WI38 (cell line): ENCODE data around the gene ANKLE1.

Experiments used
- H3K4me3 ChIP-seq: 2 replicates; pipeline ENCODE4 v1.5.1; 2011; ENCODE audit warnings: low read depth, mild to moderate bottlenecking, control low read depth, low read length
- TF ChIP-seq, protein P1 (sequence below): IDR thresholded peaks from 2 replicates; pipeline ENCODE4 v1.5.1; 2012; ENCODE audit warnings: low read depth, mild to moderate bottlenecking, control low read depth, low read length

ANKLE1 gene

DNA sequence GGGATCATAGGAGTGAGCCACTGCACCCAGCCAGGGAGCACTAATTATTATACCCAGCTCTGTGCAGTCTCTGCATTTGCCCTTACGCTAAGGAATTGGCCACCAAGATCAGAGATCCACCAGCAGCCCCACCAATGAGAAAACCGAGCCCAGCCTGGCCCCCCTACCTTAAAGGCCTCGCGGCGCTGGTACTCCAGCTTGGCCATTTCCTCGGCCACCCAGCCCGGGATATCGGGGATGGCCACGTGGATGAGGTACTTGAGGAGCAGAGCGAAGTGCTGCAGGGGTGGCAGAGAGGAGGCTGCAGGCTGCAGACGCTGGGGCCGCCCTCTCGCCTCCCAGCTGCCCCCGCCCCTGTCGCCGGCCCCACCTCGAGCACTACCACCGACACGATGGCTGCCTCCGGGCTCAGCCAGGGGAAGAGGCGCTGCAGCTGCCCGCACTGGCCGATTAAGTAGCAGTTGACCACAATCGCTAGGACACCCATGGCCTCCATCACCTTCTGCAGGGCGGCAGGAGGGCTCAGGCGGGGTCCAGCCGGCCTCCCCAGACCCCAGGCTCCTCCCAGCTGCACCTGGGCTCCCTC is 45.5 kb downstream of the ANKLE1 start:
- TF ChIP-seq, protein P1, sequence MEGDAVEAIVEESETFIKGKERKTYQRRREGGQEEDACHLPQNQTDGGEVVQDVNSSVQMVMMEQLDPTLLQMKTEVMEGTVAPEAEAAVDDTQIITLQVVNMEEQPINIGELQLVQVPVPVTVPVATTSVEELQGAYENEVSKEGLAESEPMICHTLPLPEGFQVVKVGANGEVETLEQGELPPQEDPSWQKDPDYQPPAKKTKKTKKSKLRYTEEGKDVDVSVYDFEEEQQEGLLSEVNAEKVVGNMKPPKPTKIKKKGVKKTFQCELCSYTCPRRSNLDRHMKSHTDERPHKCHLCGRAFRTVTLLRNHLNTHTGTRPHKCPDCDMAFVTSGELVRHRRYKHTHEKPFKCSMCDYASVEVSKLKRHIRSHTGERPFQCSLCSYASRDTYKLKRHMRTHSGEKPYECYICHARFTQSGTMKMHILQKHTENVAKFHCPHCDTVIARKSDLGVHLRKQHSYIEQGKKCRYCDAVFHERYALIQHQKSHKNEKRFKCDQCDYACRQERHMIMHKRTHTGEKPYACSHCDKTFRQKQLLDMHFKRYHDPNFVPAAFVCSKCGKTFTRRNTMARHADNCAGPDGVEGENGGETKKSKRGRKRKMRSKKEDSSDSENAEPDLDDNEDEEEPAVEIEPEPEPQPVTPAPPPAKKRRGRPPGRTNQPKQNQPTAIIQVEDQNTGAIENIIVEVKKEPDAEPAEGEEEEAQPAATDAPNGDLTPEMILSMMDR = no peak
- H3K4me3 ChIP-seq = no peak overlapping the region

DNA sequence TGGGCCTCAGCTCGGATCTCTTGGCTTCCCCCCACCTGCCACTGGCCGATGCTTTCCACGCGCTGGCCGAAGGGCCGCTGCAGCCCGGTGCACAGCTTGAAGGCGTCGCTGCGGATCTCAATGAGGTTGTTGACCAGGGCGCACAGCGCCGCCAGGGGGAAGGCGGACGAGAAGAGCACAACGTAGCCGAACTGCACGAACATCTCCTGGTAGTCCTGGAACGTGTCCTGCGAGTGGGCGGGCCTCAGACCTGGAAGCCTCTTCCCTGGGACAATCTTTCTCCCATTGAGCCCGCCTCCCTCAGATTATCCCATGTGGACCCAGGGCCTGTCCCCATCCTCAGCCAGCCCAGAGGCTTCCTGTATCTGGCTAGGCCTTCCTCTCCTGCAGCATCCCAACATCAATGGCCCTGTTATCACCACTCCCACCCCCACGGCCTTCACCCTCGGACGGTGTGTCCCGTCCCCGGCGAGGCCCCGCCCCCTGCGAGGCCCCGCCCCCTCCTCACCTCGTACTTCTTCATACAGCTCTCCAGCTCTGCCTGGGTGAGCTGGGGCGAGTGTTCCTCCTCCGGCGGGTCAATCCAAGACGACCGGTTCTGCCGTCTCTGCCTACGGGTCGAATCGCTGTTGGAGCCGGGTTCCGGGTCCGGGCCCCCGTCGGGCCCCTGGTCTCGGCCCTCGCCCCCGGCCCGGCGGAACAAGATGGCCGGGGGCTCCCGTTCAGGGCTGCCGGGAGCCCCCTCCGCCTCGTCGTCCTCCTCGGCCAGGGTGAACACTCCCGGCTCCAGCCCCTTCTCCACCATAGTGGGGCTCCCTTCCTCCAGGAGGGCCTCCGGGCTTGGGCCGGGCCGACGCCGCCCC is 46.2 kb downstream of the ANKLE1 start:
- H3K4me3 ChIP-seq = no peak overlapping the region
- TF ChIP-seq, protein P1 = no peak

- TF ChIP-seq, protein P1 = no peak
- no peak overlapping the region for H3K4me3 ChIP-seq
Measured at GRCh38 chr19:17328517-17329365, 47.0 kb downstream of the ANKLE1 start.

- TF ChIP-seq, protein P1 = no peak
- no peak overlapping the region for H3K4me3 ChIP-seq
Measured at GRCh38 chr19:17329366-17330261, 47.9 kb downstream of the ANKLE1 start.

GRCh38 chr19:17330262-17331044 is 48.8 kb downstream of the ANKLE1 start:
- TF ChIP-seq, protein P1 = no peak
- H3K4me3 ChIP-seq = no peak overlapping the region

- TF ChIP-seq, protein P1 = no peak
- no peak overlapping the region for H3K4me3 ChIP-seq
Measured at GRCh38 chr19:17331045-17331558, 49.4 kb downstream of the ANKLE1 start.
